IMR-90 (cell line): ENCODE measurements around the gene CHST6. TPM values are rescaled to one million over a fixed set of nuclear protein-coding genes. Genes with fewer than 3 reads are reported as not detected.

ENCODE experiments used
- ATAC-seq: fragments of 200-7000 bp; cut with Tn5 transposase; 2 replicates; pipeline ENCODE4 v1.9.1; 2020; ENCODE audit warnings: low read depth, mild to moderate bottlenecking, moderate library complexity
- BruUV-seq: library from RNA; stranded (reverse); fragments of 400-500 nt; replicated peaks from 2 replicates; lab custom pipeline; 2021; lab: Mats Ljungman, UMichigan
- CTCF ChIA-PET: fragments of 300-600 bp; formaldehyde crosslinking; extraction: SDS; loops from one replicate; lab custom pipeline; 2021; ENCODE audit warnings: antibody characterized with exemption; lab: Yijun Ruan, JAX
- POLR2A ChIA-PET: fragments of 300-600 bp; sonication (Branson Sonifier 250); formaldehyde crosslinking; loops from one replicate; lab custom pipeline; 2022; ENCODE audit warnings: antibody characterized with exemption; ENCODE audit not compliant: unreplicated experiment; lab: Charles Lee
- DNase-seq: peaks from one replicate; pipeline ENCODE4 v3.0.0; 2013
- H2AFZ ChIP-seq: replicated peaks from 2 replicates; pipeline ENCODE3; 2013; ENCODE audit warnings: low read length, mild to moderate bottlenecking; ENCODE audit not compliant: poor library complexity
- H2AK5ac ChIP-seq: 2 replicates; pipeline ENCODE4 v1.6.1; 2013; ENCODE audit warnings: low read depth, low read length, inconsistent platforms
- H2AK9ac ChIP-seq: replicated peaks from 2 replicates; pipeline ENCODE3; 2013; ENCODE audit warnings: mild to moderate bottlenecking, low read depth, low read length, moderate library complexity; ENCODE audit not compliant: poor library complexity
- H2BK120ac ChIP-seq: 2 replicates; pipeline ENCODE4 v1.6.1; 2013; ENCODE audit warnings: low read depth, low read length, inconsistent platforms
- H2BK15ac ChIP-seq: 3 replicates; pipeline ENCODE4 v1.6.1; 2013; ENCODE audit warnings: low read depth, low read length, inconsistent platforms
- H2BK20ac ChIP-seq: 2 replicates; pipeline ENCODE4 v1.6.1; 2013; ENCODE audit warnings: low read depth, mild to moderate bottlenecking, inconsistent platforms, low read length, moderate library complexity
- H2BK5ac ChIP-seq: 2 replicates; pipeline ENCODE4 v1.6.1; 2013; ENCODE audit warnings: mild to moderate bottlenecking, low read depth, low read length, inconsistent platforms; ENCODE audit not compliant: poor library complexity, severe bottlenecking
- H3K14ac ChIP-seq: replicated peaks from 2 replicates; pipeline ENCODE4 v1.6.1; 2013; ENCODE audit warnings: low read depth, low read length, inconsistent platforms
- H3K18ac ChIP-seq: 2 replicates; pipeline ENCODE4 v1.6.1; 2013; ENCODE audit warnings: low read depth, low read length, control low read depth
- H3K23ac ChIP-seq: 2 replicates; pipeline ENCODE4 v1.6.1; 2013; ENCODE audit warnings: low read depth, low read length, inconsistent platforms
- H3K27ac ChIP-seq: 2 replicates; pipeline ENCODE4 v1.5.1; 2013; ENCODE audit warnings: mild to moderate bottlenecking, control low read depth, low read length; ENCODE audit not compliant: insufficient read depth
- H3K27me3 ChIP-seq: 2 replicates; pipeline ENCODE4 v1.6.1; 2013; ENCODE audit warnings: low read length; ENCODE audit not compliant: control insufficient read depth, insufficient read depth
- H3K36me3 ChIP-seq: 2 replicates; pipeline ENCODE4 v1.6.1; 2013; ENCODE audit warnings: low read length, mixed read lengths; ENCODE audit not compliant: control insufficient read depth, insufficient read depth
- H3K4ac ChIP-seq: 2 replicates; pipeline ENCODE4 v1.6.1; 2013; ENCODE audit warnings: low read depth, low read length, inconsistent platforms
- H3K4me1 ChIP-seq: 2 replicates; pipeline ENCODE4 v1.6.1; 2013; ENCODE audit warnings: low read length, mixed read lengths; ENCODE audit not compliant: control insufficient read depth, insufficient read depth
- H3K4me2 ChIP-seq: 2 replicates; pipeline ENCODE4 v1.6.1; 2013; ENCODE audit warnings: low read depth, mild to moderate bottlenecking, control low read depth, low read length, moderate library complexity
- H3K4me3 ChIP-seq: 2 replicates; pipeline ENCODE4 v1.5.1; 2013; ENCODE audit warnings: low read depth, mild to moderate bottlenecking, control low read depth, low read length, moderate library complexity; ENCODE audit not compliant: insufficient read depth
- H3K56ac ChIP-seq: 2 replicates; pipeline ENCODE4 v1.6.1; 2013; ENCODE audit warnings: low read length, inconsistent platforms; ENCODE audit not compliant: insufficient read depth; ENCODE audit errors: extremely low read depth
- H3K79me1 ChIP-seq, 2 experiments: 2 replicates each; pipeline ENCODE4 v1.6.1; 2013; ENCODE audit warnings: low read length in 2 of 2, inconsistent platforms in 1 of 2, low read depth in 1 of 2
- H3K9ac ChIP-seq: 2 replicates; pipeline ENCODE4 v1.6.1; 2013; ENCODE audit warnings: low read depth, low read length, control low read depth
- H3K9me1 ChIP-seq: 2 replicates; pipeline ENCODE4 v1.6.1; 2013; ENCODE audit warnings: low read length, inconsistent platforms; ENCODE audit not compliant: insufficient read depth
- H3K9me3 ChIP-seq: 2 replicates; pipeline ENCODE4 v1.6.1; 2013; ENCODE audit warnings: low read length; ENCODE audit not compliant: control insufficient read depth, insufficient read depth
- H4K20me1 ChIP-seq: 2 replicates; pipeline ENCODE4 v1.6.1; 2013; ENCODE audit warnings: low read length, inconsistent platforms; ENCODE audit not compliant: insufficient read depth
- H4K5ac ChIP-seq: 2 replicates; pipeline ENCODE4 v1.6.1; 2013; ENCODE audit warnings: mild to moderate bottlenecking, low read depth, low read length, control low read depth
- H4K8ac ChIP-seq, 2 experiments: 2 replicates each; pipeline ENCODE4 v1.6.1; 2013; ENCODE audit warnings: low read depth in 2 of 2, low read length in 2 of 2, control low read depth in 1 of 2, inconsistent platforms in 1 of 2
- H4K91ac ChIP-seq: 2 replicates; pipeline ENCODE4 v1.6.1; 2013; ENCODE audit warnings: low read depth, low read length, inconsistent platforms; ENCODE audit not compliant: insufficient read depth
- BHLHE40 ChIP-seq: fragments of 150-350 bp; IDR thresholded peaks from 2 replicates; pipeline ENCODE4 v1.6.1; 2016; ENCODE audit warnings: mild to moderate bottlenecking, low read depth, low read length
- CEBPB ChIP-seq: IDR thresholded peaks from 2 replicates; pipeline ENCODE4 v1.6.1; 2012; ENCODE audit warnings: low read depth, low read length, improper control_type of control experiment
- CHD1 ChIP-seq: IDR thresholded peaks from 2 replicates; pipeline ENCODE4 v1.6.1; 2012; ENCODE audit warnings: low read depth, low read length, improper control_type of control experiment
- FOS ChIP-seq: fragments of 150-350 bp; IDR thresholded peaks from 2 replicates; pipeline ENCODE4 v1.6.1; 2016; ENCODE audit warnings: low read depth, low read length
- MAFK ChIP-seq: IDR thresholded peaks from 2 replicates; pipeline ENCODE4 v1.6.1; 2012; ENCODE audit warnings: low read depth, low read length, improper control_type of control experiment
- MXI1 ChIP-seq: IDR thresholded peaks from 2 replicates; pipeline ENCODE4 v1.6.1; 2012; ENCODE audit warnings: low read depth, mild to moderate bottlenecking, low read length, moderate library complexity, borderline replicate concordance
- NFE2L2 ChIP-seq: fragments of 150-350 bp; IDR thresholded peaks from 2 replicates; pipeline ENCODE4 v1.6.1; 2016; ENCODE audit warnings: low read depth, mild to moderate bottlenecking, low read length
- POLR2A ChIP-seq: IDR thresholded peaks from 2 replicates; pipeline ENCODE4 v1.6.1; 2012; ENCODE audit warnings: mild to moderate bottlenecking, low read depth, low read length
- RAD21 ChIP-seq: IDR thresholded peaks from 2 replicates; pipeline ENCODE4 v1.6.1; 2012; ENCODE audit warnings: low read length, improper control_type of control experiment
- RCOR1 ChIP-seq: IDR thresholded peaks from 2 replicates; pipeline ENCODE4 v1.6.1; 2012; ENCODE audit warnings: mild to moderate bottlenecking, low read length, improper control_type of control experiment; ENCODE audit not compliant: insufficient replicate concordance
- RFX5 ChIP-seq: IDR thresholded peaks from 2 replicates; pipeline ENCODE4 v1.8.0; 2012; ENCODE audit warnings: low read depth, mild to moderate bottlenecking, low read length, moderate library complexity
- SMC3 ChIP-seq: fragments of 150-350 bp; IDR thresholded peaks from 2 replicates; pipeline ENCODE4 v1.6.1; 2016; ENCODE audit warnings: low read depth, mild to moderate bottlenecking, antibody characterized with exemption, low read length, moderate library complexity
- WGBS, 2 experiments: methylation state at CpG; one replicate each; pipeline versions ENCODE4 v1.1.5 to v1.1.7; 2013; ENCODE audit warnings: missing lambda C conversion rate in 2 of 2; ENCODE audit not compliant: insufficient read length in 1 of 2; ENCODE audit errors: extremely low coverage in 2 of 2; 5-methylcytosine and 5-hydroxymethylcytosine counted together
- dilution Hi-C: fragments of 300-500 bp; cut with HindIII; formaldehyde crosslinking; loops from one replicate; pipeline ENCODE4 v1.14.3; 2018; ENCODE audit warnings: low sequenced_read_pairs; ENCODE audit not compliant: unreplicated experiment
- in situ Hi-C: fragments of 300-500 bp; cut with MboI; formaldehyde crosslinking; loops from 3 replicates; pipeline ENCODE4 v1.14.3; 2019; ENCODE audit warnings: low sequenced_read_pairs, inconsistent platforms, mixed read lengths
- intact Hi-C: fragments of 100-400 bp; cut with micrococcal nuclease; formaldehyde crosslinking; loops from 2 replicates; pipeline ENCODE4 v1.10.0; 2022
- polyA plus RNA-seq, 3 experiments: library from polyadenylated mRNA; depleted of rRNA; stranded (reverse); fragments of >200 nt; gene quantifications; 2 replicates each; pipeline ENCODE4 v1.2.3, GENCODE V29; 2012; ENCODE audit warnings: low replicate concordance in 1 of 3
- total RNA-seq: library from RNA; depleted of rRNA; stranded (reverse); fragments of >200 nt; gene quantifications from 2 replicates; pipeline ENCODE4 v1.2.3, GENCODE V29; 2012
- TF ChIP-seq, protein P1 (sequence below): conservative IDR thresholded peaks from 2 replicates; pipeline ENCODE4 v1.5.1; 2012; ENCODE audit warnings: mild to moderate bottlenecking, low read depth, low read length, improper control_type of control experiment
- TF ChIP-seq, protein P2 (sequence below): fragments of 150-350 bp; IDR thresholded peaks from 2 replicates; pipeline ENCODE4 v1.6.1; 2017; ENCODE audit warnings: mild to moderate bottlenecking, antibody characterized with exemption, low read length, low read depth
- TF ChIP-seq, protein P3 (sequence below): fragments of 150-350 bp; IDR thresholded peaks from 2 replicates; pipeline ENCODE4 v1.6.1; 2016; ENCODE audit warnings: low read depth, mild to moderate bottlenecking, low read length, moderate library complexity, borderline replicate concordance

The CHST6 gene
- total and polyA plus RNA-seq, 2 of the 4 experiments (the other 2 are of a cell fraction) = under 0.01 to 0.12 TPM

DNA sequence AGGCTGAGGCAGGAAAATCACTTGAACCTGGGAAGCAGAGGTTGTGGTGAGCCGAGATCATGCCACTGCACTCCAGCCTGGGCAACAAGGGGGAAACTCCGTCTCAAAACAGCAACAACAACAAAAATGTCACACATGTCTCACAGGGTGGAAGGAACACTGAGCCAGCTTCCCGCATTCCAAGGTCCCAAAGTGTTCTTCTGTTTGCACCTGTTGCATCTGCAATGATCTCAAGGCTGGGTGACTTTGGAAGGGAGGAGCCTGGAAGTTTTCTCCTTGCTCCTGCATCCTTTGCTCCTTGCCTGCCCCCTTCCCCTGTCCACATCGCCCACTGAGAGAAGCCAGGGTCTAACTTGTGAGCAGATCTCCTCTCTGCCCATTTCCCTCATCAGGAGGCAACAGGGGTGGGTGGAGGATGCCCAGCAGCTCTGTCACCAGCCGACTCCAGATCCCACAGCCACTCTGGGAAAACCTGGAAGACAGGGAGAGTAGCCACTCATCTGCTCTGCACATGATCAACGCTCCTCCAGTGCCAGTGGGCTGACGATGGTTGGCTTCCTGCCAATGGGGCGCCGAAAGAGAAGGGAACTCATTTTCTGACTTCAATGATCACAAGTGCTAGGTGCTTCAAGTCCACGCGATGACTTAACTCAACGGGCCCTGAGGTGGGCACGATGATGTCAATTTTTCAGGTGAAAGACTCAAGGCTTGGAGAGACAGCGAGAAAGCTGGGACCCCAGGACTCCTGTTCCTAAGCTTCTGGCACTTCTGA is 12.6 kb downstream of the CHST6 start:
- 87% methylated on average over 3 of the region's 14 CpGs; no CpG with 5 or more reads in 1 of the 2 experiments for WGBS, 2 experiments
- H2AFZ ChIP-seq = no peak overlapping the region
- H2BK120ac ChIP-seq = no peak overlapping the region
- H3K27ac ChIP-seq = no peak overlapping the region
- DNase-seq = no peak
- H3K36me3 ChIP-seq = no peaks in the 10 kb centered on the region
- H3K56ac ChIP-seq = no peak overlapping the region
- no peaks in the 10 kb centered on the region for H3K4me1 ChIP-seq
- H2BK5ac ChIP-seq = no peak overlapping the region
- no peak overlapping the region for H2AK9ac ChIP-seq
- in situ Hi-C loops (no loop called here), intact Hi-C loops (no loop called here), dilution Hi-C loops (no loop called here)
- CTCF ChIA-PET = interaction anchor here (1.2 kb wide), 1 partner anchor 109 kb away, joined by 3 read pairs; no protein-coding TSS in a partner anchor
- H3K18ac ChIP-seq = no peak overlapping the region
- no peak overlapping the region for H3K4ac ChIP-seq
- H3K4me3 ChIP-seq = no peak overlapping the region
- no peaks in the 10 kb centered on the region for H3K9me1 ChIP-seq
- H4K5ac ChIP-seq = no peak overlapping the region
- H3K23ac ChIP-seq = no peak overlapping the region
- POLR2A ChIA-PET = no interaction called here
- BruUV-seq = no TSS peak
- no peaks in the 10 kb centered on the region for H4K20me1 ChIP-seq
- no peak overlapping the region for H3K9ac ChIP-seq
- H3K27me3 ChIP-seq = peaks cover 16% of the 10 kb centered on the region
- H2BK20ac ChIP-seq = no peak overlapping the region
- no peak overlapping the region for H4K91ac ChIP-seq
- no peak overlapping the region for H2BK15ac ChIP-seq
- no peaks in the 10 kb centered on the region for H3K79me1 ChIP-seq
- ATAC-seq = no peak
- no peak overlapping the region for H3K14ac ChIP-seq
- H4K8ac ChIP-seq = no peak overlapping the region
- no peak overlapping the region for H3K4me2 ChIP-seq
- no peaks in the 10 kb centered on the region for H3K9me3 ChIP-seq
- no peak overlapping the region for H2AK5ac ChIP-seq
- TF ChIP-seq, protein P1, sequence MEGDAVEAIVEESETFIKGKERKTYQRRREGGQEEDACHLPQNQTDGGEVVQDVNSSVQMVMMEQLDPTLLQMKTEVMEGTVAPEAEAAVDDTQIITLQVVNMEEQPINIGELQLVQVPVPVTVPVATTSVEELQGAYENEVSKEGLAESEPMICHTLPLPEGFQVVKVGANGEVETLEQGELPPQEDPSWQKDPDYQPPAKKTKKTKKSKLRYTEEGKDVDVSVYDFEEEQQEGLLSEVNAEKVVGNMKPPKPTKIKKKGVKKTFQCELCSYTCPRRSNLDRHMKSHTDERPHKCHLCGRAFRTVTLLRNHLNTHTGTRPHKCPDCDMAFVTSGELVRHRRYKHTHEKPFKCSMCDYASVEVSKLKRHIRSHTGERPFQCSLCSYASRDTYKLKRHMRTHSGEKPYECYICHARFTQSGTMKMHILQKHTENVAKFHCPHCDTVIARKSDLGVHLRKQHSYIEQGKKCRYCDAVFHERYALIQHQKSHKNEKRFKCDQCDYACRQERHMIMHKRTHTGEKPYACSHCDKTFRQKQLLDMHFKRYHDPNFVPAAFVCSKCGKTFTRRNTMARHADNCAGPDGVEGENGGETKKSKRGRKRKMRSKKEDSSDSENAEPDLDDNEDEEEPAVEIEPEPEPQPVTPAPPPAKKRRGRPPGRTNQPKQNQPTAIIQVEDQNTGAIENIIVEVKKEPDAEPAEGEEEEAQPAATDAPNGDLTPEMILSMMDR = no peak
- TF ChIP-seq FOS (no peak), BHLHE40 (no peak), MAFK (no peak), MXI1 (no peak), NFE2L2 (no peak), CHD1 (no peak), RCOR1 (no peak), RAD21 (no peak), RFX5 (no peak), SMC3 (no peak), CEBPB (no peak), POLR2A (no peak)
- TF ChIP-seq, protein P2, sequence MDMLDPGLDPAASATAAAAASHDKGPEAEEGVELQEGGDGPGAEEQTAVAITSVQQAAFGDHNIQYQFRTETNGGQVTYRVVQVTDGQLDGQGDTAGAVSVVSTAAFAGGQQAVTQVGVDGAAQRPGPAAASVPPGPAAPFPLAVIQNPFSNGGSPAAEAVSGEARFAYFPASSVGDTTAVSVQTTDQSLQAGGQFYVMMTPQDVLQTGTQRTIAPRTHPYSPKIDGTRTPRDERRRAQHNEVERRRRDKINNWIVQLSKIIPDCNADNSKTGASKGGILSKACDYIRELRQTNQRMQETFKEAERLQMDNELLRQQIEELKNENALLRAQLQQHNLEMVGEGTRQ = no peak
- TF ChIP-seq, protein P3, sequence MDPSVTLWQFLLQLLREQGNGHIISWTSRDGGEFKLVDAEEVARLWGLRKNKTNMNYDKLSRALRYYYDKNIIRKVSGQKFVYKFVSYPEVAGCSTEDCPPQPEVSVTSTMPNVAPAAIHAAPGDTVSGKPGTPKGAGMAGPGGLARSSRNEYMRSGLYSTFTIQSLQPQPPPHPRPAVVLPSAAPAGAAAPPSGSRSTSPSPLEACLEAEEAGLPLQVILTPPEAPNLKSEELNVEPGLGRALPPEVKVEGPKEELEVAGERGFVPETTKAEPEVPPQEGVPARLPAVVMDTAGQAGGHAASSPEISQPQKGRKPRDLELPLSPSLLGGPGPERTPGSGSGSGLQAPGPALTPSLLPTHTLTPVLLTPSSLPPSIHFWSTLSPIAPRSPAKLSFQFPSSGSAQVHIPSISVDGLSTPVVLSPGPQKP = no peak
